Measurements from ENCODE around the gene OSCP1. TPM values are rescaled to one million over a fixed set of nuclear protein-coding genes. Genes with fewer than 3 reads are reported as not detected.

Gene OSCP1
- polyA plus RNA-seq, 6 donors from 2014 or later: 0.62 TPM; not detected in 5

- Mint-ChIP-seq H3K36me3 (no peaks in the 10 kb centered on the region), H3K27ac (peak overlapping the region in 1 of 6 donors; percentile 58), H3K27me3 (no peaks in the 10 kb centered on the region), H3K9me3 (no peaks in the 10 kb centered on the region), H3K4me3 (peak overlapping the region in 1 of 8 donors; percentile 79), H3K4me1 (peaks cover 7 to 10% (median 7%) of the 10 kb centered on the region in 3 donors)
- DNase-seq: no peak
- ATAC-seq (ENCODE audit: low read depth in 2 of 2): no peak
Observed at GRCh38 chr1:36421649-36422048, 28.6 kb downstream of the OSCP1 start.

- peak; percentile 94 to 98 for ATAC-seq (ENCODE audit: low read depth in 2 of 2)
- Mint-ChIP-seq H3K4me1 (peaks cover 7 to 10% (median 7%) of the 10 kb centered on the region in 3 donors), H3K4me3 (no peak overlapping the region), H3K36me3 (no peaks in the 10 kb centered on the region), H3K9me3 (no peaks in the 10 kb centered on the region), H3K27ac (peak overlapping the region in 4 of 6 donors; percentile 30 to 76 (median 65)), H3K27me3 (no peaks in the 10 kb centered on the region)
- peak; percentile 81 for DNase-seq
Observed at GRCh38 chr1:36420836-36421317, 29.4 kb downstream of the OSCP1 start.

- Mint-ChIP-seq H3K4me3 (no peak overlapping the region), H3K9me3 (no peaks in the 10 kb centered on the region), H3K36me3 (no peaks in the 10 kb centered on the region), H3K27me3 (no peaks in the 10 kb centered on the region), H3K27ac (peak overlapping the region in 1 of 6 donors; percentile 56), H3K4me1 (peaks cover 7 to 10% (median 7%) of the 10 kb centered on the region in 3 donors)
- DNase-seq (no peak), ATAC-seq (ENCODE audit: low read depth in 2 of 2) (no peak)
Observed at GRCh38 chr1:36420409-36420808, 29.8 kb downstream of the OSCP1 start.

- Mint-ChIP-seq H3K36me3 (no peaks in the 10 kb centered on the region), H3K4me3 (no peak overlapping the region), H3K9me3 (no peaks in the 10 kb centered on the region), H3K27ac (no peak overlapping the region), H3K27me3 (no peaks in the 10 kb centered on the region), H3K4me1 (peaks cover 7 to 10% (median 10%) of the 10 kb centered on the region in 3 donors)
- DNase-seq (no peak), ATAC-seq (ENCODE audit: low read depth in 2 of 2) (no peak)
Observed at GRCh38 chr1:36419569-36419968, 30.7 kb downstream of the OSCP1 start.

- Mint-ChIP-seq H3K4me3 (no peak overlapping the region), H3K36me3 (no peaks in the 10 kb centered on the region), H3K9me3 (no peaks in the 10 kb centered on the region), H3K27me3 (no peaks in the 10 kb centered on the region), H3K4me1 (peaks cover 7 to 13% (median 13%) of the 10 kb centered on the region in 3 donors), H3K27ac (no peak overlapping the region)
- ATAC-seq (ENCODE audit: low read depth in 2 of 2) (no peak), DNase-seq (no peak)
Observed at GRCh38 chr1:36419140-36419539, 31.1 kb downstream of the OSCP1 start.

- Mint-ChIP-seq H3K4me3 (no peak overlapping the region), H3K4me1 (peaks cover 7 to 18% (median 14%) of the 10 kb centered on the region in 3 donors), H3K27me3 (no peaks in the 10 kb centered on the region), H3K27ac (peak overlapping the region in 1 of 6 donors; percentile 82), H3K9me3 (no peaks in the 10 kb centered on the region), H3K36me3 (no peaks in the 10 kb centered on the region)
- ATAC-seq (ENCODE audit: low read depth in 2 of 2) (no peak), DNase-seq (no peak)
Observed at GRCh38 chr1:36417931-36418330, 32.3 kb downstream of the OSCP1 start.

GRCh38 chr1:36415661-36416326, 34.5 kb downstream of the OSCP1 start:
- DNase-seq (no peak), ATAC-seq (ENCODE audit: low read depth in 2 of 2) (no peak)
- Mint-ChIP-seq H3K4me3 (no peak overlapping the region), H3K27ac (peak overlapping the region in 2 of 6 donors; percentile 5 to 44), H3K36me3 (peaks cover 0 to 7% of the 10 kb centered on the region in 2 donors), H3K27me3 (no peaks in the 10 kb centered on the region), H3K4me1 (peaks cover 15 to 31% (median 29%) of the 10 kb centered on the region in 3 donors), H3K9me3 (peaks cover 0 to 5% (median 0%) of the 10 kb centered on the region in 7 donors)

GRCh38 chr1:36414384-36414783, 35.9 kb downstream of the OSCP1 start:
- ATAC-seq (ENCODE audit: low read depth in 2 of 2) (no peak), DNase-seq (no peak)
- Mint-ChIP-seq H3K27ac (peak overlapping the region in 1 of 6 donors; percentile 56), H3K4me1 (peaks cover 16 to 32% (median 27%) of the 10 kb centered on the region in 3 donors), H3K27me3 (no peaks in the 10 kb centered on the region), H3K9me3 (peaks cover 0 to 5% (median 0%) of the 10 kb centered on the region in 7 donors), H3K36me3 (peaks cover 0 to 7% of the 10 kb centered on the region in 2 donors), H3K4me3 (no peak overlapping the region)

GRCh38 chr1:36411674-36412648, 38.3 kb downstream of the OSCP1 start:
- Mint-ChIP-seq H3K4me1 (peaks cover 20 to 36% (median 27%) of the 10 kb centered on the region in 3 donors), H3K27me3 (no peaks in the 10 kb centered on the region), H3K9me3 (peaks cover 0 to 5% (median 0%) of the 10 kb centered on the region in 7 donors), H3K27ac (peak overlapping the region in 5 of 6 donors; percentile 36 to 95 (median 65)), H3K36me3 (peaks cover 0 to 7% of the 10 kb centered on the region in 2 donors), H3K4me3 (peak overlapping the region in 4 of 8 donors; percentile 18 to 56 (median 36))
- ATAC-seq (ENCODE audit: low read depth in 2 of 2): peak; percentile 75 to 89
- no peak for DNase-seq

- ATAC-seq (ENCODE audit: low read depth in 2 of 2): no peak
- H3K27me3 Mint-ChIP-seq: no peaks in the 10 kb centered on the region
- H3K27ac Mint-ChIP-seq: peak overlapping the region in 1 of 6 donors; percentile 63
- DNase-seq: no peak
- peaks cover 26 to 37% (median 32%) of the 10 kb centered on the region in 3 donors for H3K4me1 Mint-ChIP-seq
- no peak overlapping the region for H3K4me3 Mint-ChIP-seq
- H3K36me3 Mint-ChIP-seq: peaks cover 0 to 7% of the 10 kb centered on the region in 2 donors
- peaks cover 0 to 9% (median 0%) of the 10 kb centered on the region in 7 donors for H3K9me3 Mint-ChIP-seq
Observed at GRCh38 chr1:36408479-36408878, 41.8 kb downstream of the OSCP1 start.

- DNase-seq (no peak), ATAC-seq (ENCODE audit: low read depth in 2 of 2) (no peak)
- Mint-ChIP-seq H3K4me1 (peaks cover 17 to 31% (median 18%) of the 10 kb centered on the region in 3 donors), H3K9me3 (peaks cover 0 to 7% (median 0%) of the 10 kb centered on the region in 7 donors), H3K27me3 (no peaks in the 10 kb centered on the region), H3K27ac (peak overlapping the region in 5 of 6 donors; percentile 41 to 96 (median 87)), H3K36me3 (peaks cover 0 to 4% of the 10 kb centered on the region in 2 donors), H3K4me3 (no peak overlapping the region)
Observed at GRCh38 chr1:36406440-36406839, 43.8 kb downstream of the OSCP1 start.

- no peak for DNase-seq
- Mint-ChIP-seq H3K27ac (peak overlapping the region in 2 of 6 donors; percentile 35 to 46), H3K4me1 (peaks cover 15 to 32% (median 24%) of the 10 kb centered on the region in 3 donors), H3K9me3 (peaks cover 0 to 5% (median 0%) of the 10 kb centered on the region in 7 donors), H3K27me3 (no peaks in the 10 kb centered on the region), H3K4me3 (peak overlapping the region in 1 of 8 donors; percentile 2), H3K36me3 (no peaks in the 10 kb centered on the region)
- ATAC-seq (ENCODE audit: low read depth in 2 of 2): no peak
Observed at GRCh38 chr1:36402504-36402890, 47.8 kb downstream of the OSCP1 start.

Data from naive B cell (primary cell).